CD4-positive, alpha-beta T cell treated with Interleukin-6 for 4 hours (primary cell): ENCODE measurements around the gene LATS2.
"Not testable (repeated sequence)": the region's sequence is repeated elsewhere in the genome, so short reads cannot be mapped to it uniquely, and the experiment has no call there.

Experiments used
- DNase-seq: peaks from one replicate; pipeline ENCODE4 v3.0.0-alpha.2; 2020; ENCODE audit warnings: mixed read lengths

Gene LATS2

GRCh38 chr13:20989656-20990321 lies 71.6 kb downstream of the LATS2 start:
- no peak for DNase-seq

- no peak for DNase-seq
Measured at GRCh38 chr13:20988909-20989655, 72.3 kb downstream of the LATS2 start.

- no peak for DNase-seq
Measured at GRCh38 chr13:20988033-20988908, 73.1 kb downstream of the LATS2 start.

- no peak for DNase-seq
Measured at GRCh38 chr13:20987599-20987998, 73.8 kb downstream of the LATS2 start.

GRCh38 chr13:20984879-20985278 lies 76.5 kb downstream of the LATS2 start:
- DNase-seq = no peak

GRCh38 chr13:20983386-20983785 lies 78.0 kb downstream of the LATS2 start:
- no peak for DNase-seq

- DNase-seq = no peak
Measured at GRCh38 chr13:20981370-20982095, 79.9 kb downstream of the LATS2 start.

GRCh38 chr13:20980899-20981298 lies 80.5 kb downstream of the LATS2 start:
- no peak for DNase-seq

- no peak for DNase-seq
Measured at GRCh38 chr13:20980430-20980829, 81.0 kb downstream of the LATS2 start.

GRCh38 chr13:20977394-20977793 lies 84.0 kb downstream of the LATS2 start:
- no peak for DNase-seq

GRCh38 chr13:20974981-20975585 lies 86.3 kb downstream of the LATS2 start:
- no peak for DNase-seq

GRCh38 chr13:20973886-20974425 lies 87.4 kb downstream of the LATS2 start:
- no peak for DNase-seq

GRCh38 chr13:20972731-20973130 lies 88.7 kb downstream of the LATS2 start:
- no peak for DNase-seq

- no peak for DNase-seq
Measured at GRCh38 chr13:20969182-20969581, 92.2 kb downstream of the LATS2 start.

GRCh38 chr13:20968745-20969144 lies 92.6 kb downstream of the LATS2 start:
- DNase-seq = no peak

GRCh38 chr13:20967340-20967739 lies 94.0 kb downstream of the LATS2 start:
- DNase-seq = no peak

GRCh38 chr13:20964904-20965303 lies 96.5 kb downstream of the LATS2 start:
- DNase-seq = no peak

GRCh38 chr13:20961663-20962062 lies 99.7 kb downstream of the LATS2 start:
- DNase-seq = not testable (repeated sequence)

- DNase-seq = no peak
Measured at GRCh38 chr13:20960663-20961309, 100.6 kb downstream of the LATS2 start.

- DNase-seq = not testable (repeated sequence)
Measured at GRCh38 chr13:20957049-20957620, 104.3 kb downstream of the LATS2 start.

GRCh38 chr13:20955496-20955895 lies 105.9 kb downstream of the LATS2 start:
- no peak for DNase-seq
